Chondrocyte (in vitro differentiated cells): ENCODE results near the gene ATF5. TPM values are rescaled to one million over a fixed set of nuclear protein-coding genes. Genes with fewer than 3 reads are reported as not detected.
"Not testable (repeated sequence)": the region's sequence is repeated elsewhere in the genome, so short reads cannot be mapped to it uniquely, and the experiment has no call there.

ENCODE experiments used
- DNase-seq: peaks from one replicate; pipeline ENCODE4 v3.0.0; 2021; ENCODE audit warnings: mixed read lengths, low spot score
- H3K27ac Mint-ChIP-seq: one replicate; pipeline ENCODE4 v1.8.0; 2021; ENCODE audit warnings: mild to moderate bottlenecking, moderate library complexity, mixed read lengths; ENCODE audit not compliant: unreplicated experiment
- H3K27me3 Mint-ChIP-seq: 2 replicates; pipeline ENCODE4 v1.8.0; 2021; ENCODE audit warnings: low read depth, mixed read lengths
- H3K36me3 Mint-ChIP-seq: 2 replicates; pipeline ENCODE4 v1.8.0; 2021; ENCODE audit warnings: low read depth, mixed read lengths
- H3K4me1 Mint-ChIP-seq: 2 replicates; pipeline ENCODE4 v1.8.0; 2021; ENCODE audit warnings: low read depth, mild to moderate bottlenecking, mixed read lengths
- H3K4me3 Mint-ChIP-seq: one replicate; pipeline ENCODE4 v1.8.0; 2021; ENCODE audit warnings: mild to moderate bottlenecking, moderate library complexity, mixed read lengths; ENCODE audit not compliant: unreplicated experiment
- H3K9me3 Mint-ChIP-seq: 2 replicates; pipeline ENCODE4 v1.8.0; 2021; ENCODE audit warnings: low read depth, mixed read lengths
- CTCF ChIP-seq: fragments of 200-600 bp; sonication (generic); IDR thresholded peaks from 2 replicates; pipeline ENCODE4 v1.5.0; 2021; ENCODE audit warnings: antibody characterized with exemption, mild to moderate bottlenecking, moderate library complexity
- total RNA-seq: library from RNA; stranded (reverse); gene quantifications from 3 replicates; pipeline ENCODE4 v1.2.1, GENCODE V29; 2021

The ATF5 gene
- total RNA-seq, 1 donor from 2014 or later, result 53.4 TPM

DNA sequence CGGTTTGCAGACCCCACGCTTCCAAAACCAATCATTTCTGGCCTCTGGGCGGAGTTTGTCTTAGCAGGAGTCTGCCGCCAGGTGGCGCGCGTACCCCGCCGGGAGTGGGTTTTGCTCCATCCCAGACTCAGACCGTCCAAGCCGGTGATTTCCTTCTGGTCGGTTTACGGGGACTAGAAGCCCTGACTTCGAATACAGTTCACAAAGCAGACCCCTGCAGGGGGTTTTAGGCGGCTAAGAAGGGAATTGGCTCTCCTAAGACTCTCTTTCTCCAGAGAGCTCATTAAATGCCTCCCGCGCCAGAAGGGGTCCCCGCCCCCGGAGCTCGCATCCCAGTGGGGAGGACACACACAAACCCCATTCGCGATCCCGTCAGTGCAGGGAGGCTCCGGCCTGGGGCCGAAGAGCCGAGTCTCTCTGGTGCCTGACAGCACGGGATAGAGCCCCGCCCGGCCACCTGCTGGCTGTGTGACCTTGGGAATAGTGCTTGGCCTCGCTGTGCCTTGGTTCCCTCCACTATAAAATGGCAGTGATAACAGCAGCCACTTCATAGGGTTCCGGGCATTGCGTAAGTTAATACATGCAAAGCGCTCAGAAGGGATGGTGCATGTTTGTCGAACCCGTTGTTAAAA, 8.9 kb downstream of the ATF5 start:
- Mint-ChIP-seq H3K36me3 (peaks cover 3% of the 10 kb centered on the region), H3K27ac (no peak overlapping the region), H3K4me1 (peaks cover 7% of the 10 kb centered on the region), H3K9me3 (no peaks in the 10 kb centered on the region), H3K27me3 (peaks cover 16% of the 10 kb centered on the region), H3K4me3 (peak overlapping the region; percentile 38)
- TF ChIP-seq CTCF, result peak; percentile 97
- peak; percentile 82 for DNase-seq

DNA sequence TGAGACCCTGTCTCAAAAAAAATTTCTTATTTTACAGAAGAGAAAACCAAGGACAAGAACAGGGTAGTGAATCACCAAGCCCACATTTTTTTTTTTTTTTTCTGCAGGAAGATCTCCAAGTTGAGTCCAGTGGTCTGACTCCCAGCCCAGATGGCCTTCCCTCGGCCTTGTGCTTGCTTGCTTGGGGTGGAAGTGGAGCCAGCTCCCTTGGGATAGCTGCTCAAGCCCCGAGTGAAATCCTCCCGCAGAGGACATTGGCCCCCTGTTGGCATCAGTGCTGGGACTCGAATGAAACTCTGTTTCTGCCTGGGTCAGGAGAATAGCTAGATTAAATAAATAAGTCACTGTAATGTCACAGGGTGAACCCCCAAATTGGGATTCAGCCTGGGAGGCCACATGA, 9.7 kb downstream of the ATF5 start:
- no peak for TF ChIP-seq CTCF
- peaks cover 5% of the 10 kb centered on the region for H3K4me1 Mint-ChIP-seq
- H3K27me3 Mint-ChIP-seq, result peaks cover 24% of the 10 kb centered on the region
- H3K36me3 Mint-ChIP-seq, result no peaks in the 10 kb centered on the region
- H3K9me3 Mint-ChIP-seq, result no peaks in the 10 kb centered on the region
- DNase-seq, result peak; percentile 55
- no peak overlapping the region for H3K4me3 Mint-ChIP-seq
- no peak overlapping the region for H3K27ac Mint-ChIP-seq

DNA sequence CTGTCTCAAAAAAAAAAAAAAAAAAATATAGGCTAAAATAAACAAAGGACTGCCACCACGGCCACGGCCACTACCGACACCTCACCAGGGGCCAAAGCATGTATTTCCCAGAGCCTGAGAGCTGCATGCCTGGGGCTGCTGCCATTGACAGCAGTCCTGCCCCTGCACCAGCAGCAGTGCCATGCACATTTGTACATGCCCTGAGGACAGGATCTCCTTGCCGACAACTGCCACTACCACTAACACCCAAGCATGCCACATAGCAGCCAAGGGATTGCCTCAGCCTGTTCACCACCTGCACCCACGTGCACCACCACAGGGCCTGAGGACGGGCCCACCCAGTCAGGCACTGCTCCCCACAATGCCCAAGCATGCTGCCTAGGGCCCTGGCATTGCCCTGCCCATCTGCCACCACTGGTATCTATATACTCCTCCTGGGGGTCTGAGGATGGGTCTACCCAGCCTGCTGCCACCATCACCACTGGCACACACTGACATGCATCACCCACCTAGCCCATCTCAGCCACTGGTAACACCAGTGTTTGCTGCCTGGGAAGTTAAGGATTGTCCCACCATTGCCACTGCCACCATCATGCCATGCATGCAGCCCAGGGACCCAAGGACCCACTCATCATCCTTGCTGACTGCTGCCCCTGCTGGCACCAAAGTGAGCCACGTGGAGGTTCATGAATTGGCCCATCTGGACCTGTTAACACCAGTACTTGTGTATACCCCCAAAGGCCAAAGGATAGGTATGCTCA, 10.9 kb downstream of the ATF5 start:
- Mint-ChIP-seq H3K27me3 (peaks cover 24% of the 10 kb centered on the region), H3K36me3 (no peaks in the 10 kb centered on the region), H3K9me3 (no peaks in the 10 kb centered on the region), H3K27ac (no peak overlapping the region), H3K4me1 (peaks cover 5% of the 10 kb centered on the region), H3K4me3 (no peak overlapping the region)
- TF ChIP-seq CTCF, result peak; percentile 13
- DNase-seq, result peak; percentile 64

- Mint-ChIP-seq H3K27ac (no peak overlapping the region), H3K27me3 (peaks cover 25% of the 10 kb centered on the region), H3K36me3 (no peaks in the 10 kb centered on the region), H3K9me3 (no peaks in the 10 kb centered on the region), H3K4me3 (no peak overlapping the region), H3K4me1 (peaks cover 5% of the 10 kb centered on the region)
- DNase-seq, result no peak
- TF ChIP-seq CTCF, result no peak
Measured at GRCh38 chr19:49940482-49940791, 11.4 kb downstream of the ATF5 start.

DNA sequence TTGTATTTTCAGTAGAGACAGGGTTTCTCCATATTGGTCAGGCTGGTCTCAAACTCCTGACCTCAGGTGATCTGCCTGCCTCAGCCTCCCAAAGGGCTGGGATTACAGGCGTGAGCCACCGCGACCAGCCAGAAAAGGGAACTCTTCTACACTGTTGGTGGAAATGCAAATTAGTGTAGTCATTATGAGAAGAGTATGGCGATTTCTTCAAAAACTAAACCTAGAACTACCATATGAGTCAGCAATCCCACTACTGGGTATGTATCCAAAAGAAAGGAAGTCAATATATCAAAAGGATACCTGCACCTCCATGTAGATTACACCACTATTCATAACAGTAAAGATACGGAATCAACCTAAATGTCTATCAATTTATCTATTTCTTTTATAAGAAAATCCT, 15.6 kb downstream of the ATF5 start:
- not testable (repeated sequence) for H3K9me3 Mint-ChIP-seq, H3K4me1 Mint-ChIP-seq, H3K27ac Mint-ChIP-seq, H3K4me3 Mint-ChIP-seq, H3K36me3 Mint-ChIP-seq
- DNase-seq, result peak; percentile 9
- H3K27me3 Mint-ChIP-seq, result peaks cover 33% of the 10 kb centered on the region

GRCh38 chr19:49946415-49946814, 17.4 kb downstream of the ATF5 start:
- Mint-ChIP-seq H3K36me3 (no peaks in the 10 kb centered on the region), H3K4me1 (no peaks in the 10 kb centered on the region), H3K27ac (no peak overlapping the region), H3K9me3 (no peaks in the 10 kb centered on the region), H3K4me3 (no peak overlapping the region), H3K27me3 (peaks cover 31% of the 10 kb centered on the region)
- TF ChIP-seq CTCF, result no peak
- DNase-seq, result peak; percentile 15
